Urothelium cell line (cell line): ENCODE measurements around the gene ADCY2.
A peak's percentile ranks its signal among the peaks of the same experiment; 100 is the strongest.

ENCODE experiments used
- DNase-seq: peaks from one replicate; pipeline ENCODE4 v3.0.0; 2011; ENCODE audit warnings: low spot score, mixed read lengths
- FAIRE-seq: peaks from 2 replicates; lab custom pipeline; 2011; peaks lifted over from hg19 to GRCh38; lab: Jason Lieb, UNC

The ADCY2 gene

GRCh38 chr5:7813576-7813975 lies 417.6 kb downstream of the ADCY2 start:
- FAIRE-seq, result no peak
- DNase-seq, result no peak

GRCh38 chr5:7814816-7815215 lies 418.9 kb downstream of the ADCY2 start:
- FAIRE-seq, result no peak
- no peak for DNase-seq

GRCh38 chr5:7815892-7816534 lies 420.1 kb downstream of the ADCY2 start:
- FAIRE-seq, result peak; percentile 81
- peak; percentile 92 for DNase-seq

GRCh38 chr5:7816535-7816901 lies 420.6 kb downstream of the ADCY2 start:
- DNase-seq (no peak), FAIRE-seq (no peak)

GRCh38 chr5:7822449-7822848 lies 426.5 kb downstream of the ADCY2 start:
- FAIRE-seq (no peak), DNase-seq (no peak)

GRCh38 chr5:7823594-7823993 lies 427.7 kb downstream of the ADCY2 start:
- DNase-seq (no peak), FAIRE-seq (no peak)

- DNase-seq, result no peak
- peak; percentile 94 for FAIRE-seq
Observed at GRCh38 chr5:7824995-7825394, 429.1 kb downstream of the ADCY2 start.

- FAIRE-seq (no peak), DNase-seq (no peak)
Observed at GRCh38 chr5:7825630-7826029, 429.7 kb downstream of the ADCY2 start.

- DNase-seq (no peak), FAIRE-seq (no peak)
Observed at GRCh38 chr5:7827610-7828009, 431.7 kb downstream of the ADCY2 start.

- no peak for DNase-seq
- no peak for FAIRE-seq
Observed at GRCh38 chr5:7828269-7828668, 432.3 kb downstream of the ADCY2 start.

- no peak for DNase-seq
- FAIRE-seq, result no peak
Observed at GRCh38 chr5:7834982-7835381, 439.0 kb downstream of the ADCY2 start.

- FAIRE-seq, result no peak
- DNase-seq, result no peak
Observed at GRCh38 chr5:7837403-7837802, 441.5 kb downstream of the ADCY2 start.

- DNase-seq (no peak), FAIRE-seq (no peak)
Observed at GRCh38 chr5:7842531-7842930, 446.6 kb downstream of the ADCY2 start.

GRCh38 chr5:7844901-7845300 lies 449.0 kb downstream of the ADCY2 start:
- no peak for DNase-seq
- no peak for FAIRE-seq

- DNase-seq (no peak), FAIRE-seq (no peak)
Observed at GRCh38 chr5:7845557-7845956, 449.6 kb downstream of the ADCY2 start.

- DNase-seq, result no peak
- FAIRE-seq, result no peak
Observed at GRCh38 chr5:7846327-7846726, 450.4 kb downstream of the ADCY2 start.

GRCh38 chr5:7848296-7848695 lies 452.4 kb downstream of the ADCY2 start:
- DNase-seq (no peak), FAIRE-seq (no peak)

GRCh38 chr5:7849681-7850394 lies 453.9 kb downstream of the ADCY2 start:
- DNase-seq, result no peak
- no peak for FAIRE-seq

- no peak for FAIRE-seq
- DNase-seq, result no peak
Observed at GRCh38 chr5:7850395-7851239, 454.7 kb downstream of the ADCY2 start, which contains the start of gene CFAP90. Gene CFAP90, minus strand, starts transcription at chr5:7851133. Its CDS starts 112 bp downstream, at chr5:7851021.

- FAIRE-seq (no peak), DNase-seq (no peak)
Observed at GRCh38 chr5:7851240-7851592, 455.3 kb downstream of the ADCY2 start.

GRCh38 chr5:7851617-7852289 lies 455.8 kb downstream of the ADCY2 start:
- no peak for DNase-seq
- FAIRE-seq, result no peak
